ENCODE results near the gene MTG1. TPM values are rescaled to one million over a fixed set of nuclear protein-coding genes. Genes with fewer than 3 reads are reported as not detected.

Gene MTG1
- total and polyA plus RNA-seq, 8 donors: 17.2 to 62.9 (median 23.1) TPM

- Histone ChIP-seq H3K36me3 (peaks cover 0 to 19% (median 9%) of the 10 kb centered on the region in 3 donors), H3K9me3 (no peaks in the 10 kb centered on the region)
- no peak for ATAC-seq
Measured at GRCh38 chr10:133401981-133402725, 8.2 kb downstream of the MTG1 start.

GRCh38 chr10:133403359-133403758 lies 9.4 kb downstream of the MTG1 start:
- peaks cover 0 to 19% (median 9%) of the 10 kb centered on the region in 3 donors for H3K36me3 ChIP-seq
- no peaks in the 10 kb centered on the region for H3K9me3 ChIP-seq
- H3K27me3 ChIP-seq: no peaks in the 10 kb centered on the region
- H3K27ac ChIP-seq: no peak overlapping the region
- no peak for ATAC-seq
- TF ChIP-seq CTCF (IDR thresholded peaks at IDR 0.05): no peak
- H3K4me3 ChIP-seq: no peak overlapping the region
- no peak for FAIRE-seq
- DNase-seq: no peak
- 84 to 88% methylated on average over 16 of the region's 16 CpGs for WGBS, 2 donors
- intact Hi-C loops (cut with DNase I): no loop called here
- H3K4me1 ChIP-seq: no peaks in the 10 kb centered on the region

More at GRCh38 chr10:133401981-133402725, 8.2 kb downstream of the MTG1 start:
- FAIRE-seq: no peak
- Histone ChIP-seq H3K27ac (no peak overlapping the region), H3K27me3 (no peaks in the 10 kb centered on the region), H3K4me3 (no peak overlapping the region), H3K4me1 (no peaks in the 10 kb centered on the region)
- TF ChIP-seq CTCF (IDR thresholded peaks at IDR 0.05): no peak
- intact Hi-C loops (cut with DNase I): no loop called here
- WGBS, 2 donors: 95 to 98% methylated on average over 21 of the region's 21 CpGs
- DNase-seq: peak in 1 of 6 donors; percentile 44

DNA sequence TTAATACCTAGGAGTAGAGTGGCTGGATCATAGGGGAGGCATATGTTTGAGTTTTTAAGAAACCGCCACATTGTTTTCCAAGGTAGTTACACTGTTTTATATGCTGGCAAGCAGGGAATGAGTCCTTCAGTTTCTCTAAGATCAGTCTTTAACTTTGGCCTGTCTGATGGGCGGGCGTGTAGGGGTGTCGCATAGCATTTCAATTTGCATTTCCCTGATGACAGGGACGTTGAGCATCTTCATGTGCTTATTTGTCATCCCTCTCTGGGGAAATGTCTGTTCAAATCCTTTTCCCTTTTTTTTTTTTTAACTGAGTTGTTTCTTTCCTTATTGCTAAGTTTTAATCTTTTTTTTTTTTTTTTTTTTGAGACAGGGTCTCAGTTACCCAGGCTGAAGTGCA lies 9.8 kb downstream of the MTG1 start:
- DNase-seq (no peak), FAIRE-seq (no peak), ATAC-seq (no peak)
- no peak for TF ChIP-seq CTCF (IDR thresholded peaks at IDR 0.05)
- 93 to 95% methylated on average over 5 of the region's 5 CpGs for WGBS, 2 donors
- intact Hi-C loops (cut with DNase I): no loop called here
- no peak overlapping the region for H3K4me3 ChIP-seq
- no peaks in the 10 kb centered on the region for H3K27me3 ChIP-seq
- H3K36me3 ChIP-seq: peaks cover 0 to 19% (median 9%) of the 10 kb centered on the region in 3 donors
- no peaks in the 10 kb centered on the region for H3K4me1 ChIP-seq
- H3K27ac ChIP-seq: no peak overlapping the region
- no peaks in the 10 kb centered on the region for H3K9me3 ChIP-seq

DNA sequence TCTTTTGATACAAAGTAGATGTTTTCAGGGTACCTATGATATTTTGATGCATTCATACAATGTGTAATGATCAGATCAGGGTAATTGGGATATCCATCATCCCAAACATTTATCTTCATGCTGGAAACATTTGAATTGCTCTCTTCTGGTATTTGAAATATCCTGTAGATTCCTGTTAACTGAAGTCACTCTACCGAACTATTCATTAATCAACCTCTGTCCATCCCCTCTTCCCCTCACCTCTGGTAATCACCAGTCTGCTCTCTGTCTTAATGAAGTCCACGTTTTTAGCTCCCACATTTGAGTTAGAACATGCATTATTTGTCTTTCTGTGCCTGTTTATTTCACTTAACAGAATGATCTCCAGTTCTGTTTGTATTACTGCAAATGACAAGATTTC lies 11.3 kb downstream of the MTG1 start:
- WGBS, 2 donors: 45 to 48% methylated on average over 2 of the region's 2 CpGs
- H3K4me1 ChIP-seq: no peaks in the 10 kb centered on the region
- H3K27me3 ChIP-seq: no peaks in the 10 kb centered on the region
- H3K4me3 ChIP-seq: no peak overlapping the region
- no peaks in the 10 kb centered on the region for H3K9me3 ChIP-seq
- DNase-seq (no peak), ATAC-seq (no peak), FAIRE-seq (no peak)
- TF ChIP-seq CTCF (IDR thresholded peaks at IDR 0.05): no peak
- intact Hi-C loops (cut with DNase I): no loop called here
- H3K36me3 ChIP-seq: peaks cover 0 to 24% (median 0%) of the 10 kb centered on the region in 3 donors
- H3K27ac ChIP-seq: no peak overlapping the region

GRCh38 chr10:133405844-133406527 lies 12.0 kb downstream of the MTG1 start:
- no peak for TF ChIP-seq CTCF (IDR thresholded peaks at IDR 0.05)
- WGBS, 2 donors: 90 to 95% methylated on average over 8 of the region's 8 CpGs
- Histone ChIP-seq H3K4me3 (no peak overlapping the region), H3K27me3 (no peaks in the 10 kb centered on the region), H3K4me1 (no peaks in the 10 kb centered on the region), H3K27ac (no peak overlapping the region), H3K36me3 (peaks cover 0 to 30% (median 0%) of the 10 kb centered on the region in 3 donors), H3K9me3 (no peaks in the 10 kb centered on the region)
- FAIRE-seq: no peak
- no peak for DNase-seq
- no peak for ATAC-seq
- intact Hi-C loops (cut with DNase I): no loop called here

Data from pancreas (tissue), 10 donors.